ENCODE data around the gene HCN3. TPM values are rescaled to one million over a fixed set of nuclear protein-coding genes. Genes with fewer than 3 reads are reported as not detected.
A peak's percentile ranks its signal among the peaks of the same experiment; 100 is the strongest.

The HCN3 gene
- total and polyA plus RNA-seq, 2 donors (not counting 3 experiments of a cell fraction or from before 2014, with no cell fraction given) = 3.3 to 4.1 TPM

DNA sequence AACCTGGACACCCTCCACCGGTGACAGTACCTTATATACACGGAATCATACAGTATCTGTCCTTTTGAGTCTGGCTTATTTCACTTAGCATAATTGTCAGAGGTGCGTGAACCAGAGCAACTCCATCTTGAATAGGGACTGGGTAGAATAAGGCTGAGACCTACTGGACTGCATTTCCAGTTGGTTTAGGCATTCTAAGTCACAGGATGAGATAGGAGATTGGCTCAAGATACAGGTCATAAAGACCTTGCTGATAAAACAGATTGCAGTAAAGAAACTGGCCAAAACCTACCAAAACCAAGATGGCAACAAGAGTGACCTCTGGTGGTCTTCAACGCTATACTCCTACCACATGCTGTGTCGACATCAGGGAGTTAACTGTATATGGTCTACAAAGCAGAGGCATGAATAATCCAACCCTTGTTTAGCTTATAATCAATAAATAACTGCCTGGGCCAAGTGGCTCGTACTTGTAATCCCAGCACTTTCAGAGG is 30.0 kb downstream of the HCN3 start:
- H2AFZ ChIP-seq (ENCODE audit: low read depth, low read length) = no peak overlapping the region
- no TSS peak for BruUV-seq (replicated peaks)
- H3K36me3 ChIP-seq (ENCODE audit: control insufficient read depth in 2 of 2, extremely low read depth in 1 of 2, insufficient read depth in 2 of 2, low read length in 2 of 2) = peaks cover 0 to 3% of the 10 kb centered on the region in 2 experiments
- CTCF ChIA-PET = interaction anchor here (1.3 to 1.9 kb wide), 7 partner anchors 14 to 341 kb away, joined by 4 to 27 read pairs (median 5); partner anchors contain the start of genes CLK2 and RUSC1
- intact Hi-C loops (cut with micrococcal nuclease) = loop anchor here (5.0 kb wide), 1 partner anchor 115 kb away; no protein-coding TSS in a partner anchor
- H3K9me1 ChIP-seq (replicated peaks; ENCODE audit: control insufficient read depth, extremely low read depth, insufficient read depth, low read length) = no peaks in the 10 kb centered on the region
- no peaks in the 10 kb centered on the region for H3K9me3 ChIP-seq (replicated peaks; ENCODE audit: control insufficient read depth, insufficient read depth, low read length)
- no peak overlapping the region for H3K9ac ChIP-seq (replicated peaks; ENCODE audit: extremely low read depth, insufficient read depth, low read length)
- H3K4me3 ChIP-seq (replicated peaks in 1 of 3; ENCODE audit: insufficient read depth in 1 of 3, low read depth in 1 of 3, low read length in 3 of 3) = no peak overlapping the region
- peak overlapping the region; percentile 88 for H3K27ac ChIP-seq (ENCODE audit: insufficient read depth, low read depth, low read length)
- DNase-seq (ENCODE audit: low read depth, low spot score) (peak; percentile 50), FAIRE-seq (peak; percentile 89)
- peaks cover 34% of the 10 kb centered on the region for H3K79me2 ChIP-seq (ENCODE audit: control insufficient read depth, insufficient read depth, low read length)
- no peaks in the 10 kb centered on the region for H3K27me3 ChIP-seq (ENCODE audit: control insufficient read depth in 2 of 2, insufficient read depth in 2 of 2, low read length in 2 of 2)
- TF ChIP-seq POLR2AphosphoS5 (IDR thresholded peaks at IDR 0.05; ENCODE audit: insufficient read depth, low read depth, low read length) (no peak), CTCF (IDR thresholded peaks at IDR 0.05; ENCODE audit: extremely low read depth in 1 of 2, insufficient read depth in 1 of 2, low read depth in 1 of 2, low read length in 2 of 2) (peak; percentile 38 to 43), POLR2A (IDR thresholded peaks at IDR 0.05; ENCODE audit: low read depth, low read length) (no peak), MYC (IDR thresholded peaks at IDR 0.05; ENCODE audit: low read depth, low read length) (no peak), FOS (IDR thresholded peaks at IDR 0.05; ENCODE audit: borderline replicate concordance, insufficient read depth, low read length) (no peak), EZH2 (IDR thresholded peaks at IDR 0.05; ENCODE audit: borderline replicate concordance, low read depth, low read length, severe bottlenecking) (no peak), MAX (IDR thresholded peaks at IDR 0.05; ENCODE audit: insufficient read depth, insufficient read length) (no peak)
- H3K4me1 ChIP-seq (ENCODE audit: control insufficient read depth, extremely low read depth, insufficient read depth, low read length) = peaks cover 24% of the 10 kb centered on the region
- no peak overlapping the region for H3K4me2 ChIP-seq (ENCODE audit: insufficient read depth, low read length)
- POLR2A ChIA-PET = interaction anchor here (0.7 kb wide), 1 partner anchor 34 kb away, joined by 4 read pairs; the partner anchor contains the start of gene CLK2
- dilution Hi-C loops (cut with MboI; ENCODE audit: extremely low pct_ligation_motif_present, low sequenced_read_pairs) = no loop called here
- no peaks in the 10 kb centered on the region for H4K20me1 ChIP-seq (replicated peaks; ENCODE audit: control insufficient read depth, extremely low read depth, insufficient read depth, low read length)
